ENCODE data around the gene ADGRE2.

ADGRE2 gene

DNA sequence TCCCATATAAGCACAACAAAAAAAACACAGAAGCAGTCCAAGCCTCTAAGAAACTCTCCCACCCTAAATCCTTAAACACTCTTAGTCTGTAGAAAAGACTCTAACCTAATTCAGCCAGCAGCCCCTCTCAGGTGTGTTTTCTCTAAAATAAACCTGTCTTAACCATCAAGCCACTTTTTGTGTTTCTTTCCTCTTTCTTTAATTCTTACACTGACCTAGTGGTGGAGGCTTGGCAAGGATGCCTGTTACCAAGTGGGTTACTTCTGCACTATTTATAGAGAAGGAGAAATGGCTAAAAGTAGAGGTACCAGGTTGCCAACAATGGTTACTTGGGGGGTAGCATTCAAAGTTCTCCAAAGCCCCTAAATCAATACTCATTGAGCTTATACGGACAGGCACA is 44.8 kb downstream of the ADGRE2 start:
- no peaks in the 10 kb centered on the region for H3K4me1 ChIP-seq (ENCODE audit: control insufficient read depth, insufficient read depth, low read length)
- no peak overlapping the region for H3K9ac ChIP-seq (ENCODE audit: low read length in 2 of 2)
- peaks cover 6 to 12% of the 10 kb centered on the region in 2 donors for H3K9me3 ChIP-seq (ENCODE audit: control insufficient read depth in 2 of 2, low read length in 2 of 2)
- H3K27me3 ChIP-seq (ENCODE audit: control insufficient read depth in 1 of 2, insufficient read depth in 2 of 2, low read length in 2 of 2) = no peaks in the 10 kb centered on the region
- H3K27ac ChIP-seq (ENCODE audit: low read length) = no peak overlapping the region
- H3K4me3 ChIP-seq (ENCODE audit: low read length in 2 of 2) = no peak overlapping the region
- no peaks in the 10 kb centered on the region for H3K36me3 ChIP-seq (ENCODE audit: control insufficient read depth in 2 of 2, insufficient read depth in 2 of 2, low read length in 2 of 2)

DNA sequence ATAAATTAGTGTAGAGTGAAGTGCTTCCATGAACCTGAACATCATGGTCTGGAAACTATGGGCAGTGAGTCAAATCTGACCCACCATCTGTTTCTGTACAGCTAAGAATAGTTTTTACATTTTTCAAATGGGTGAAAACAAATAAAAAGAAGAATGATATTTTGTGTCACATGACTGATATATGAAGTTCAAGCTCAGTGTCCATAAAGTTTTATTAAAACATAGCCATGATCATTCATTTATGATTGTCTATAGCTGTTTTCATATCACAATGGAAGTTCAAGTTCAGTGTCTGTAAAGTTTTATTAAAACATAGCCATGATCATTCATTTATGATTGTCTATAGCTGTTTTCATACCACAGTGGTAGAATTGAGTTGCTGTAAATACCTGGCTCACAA is 45.9 kb downstream of the ADGRE2 start:
- no peak overlapping the region for H3K4me3 ChIP-seq (ENCODE audit: low read length in 2 of 2)
- H3K9me3 ChIP-seq (ENCODE audit: control insufficient read depth in 2 of 2, low read length in 2 of 2) = peaks cover 10 to 18% of the 10 kb centered on the region in 2 donors
- no peak overlapping the region for H3K27ac ChIP-seq (ENCODE audit: low read length)
- no peak overlapping the region for H3K9ac ChIP-seq (ENCODE audit: low read length in 2 of 2)
- no peaks in the 10 kb centered on the region for H3K36me3 ChIP-seq (ENCODE audit: control insufficient read depth in 2 of 2, insufficient read depth in 2 of 2, low read length in 2 of 2)
- H3K27me3 ChIP-seq (ENCODE audit: control insufficient read depth in 1 of 2, insufficient read depth in 2 of 2, low read length in 2 of 2) = no peaks in the 10 kb centered on the region
- no peaks in the 10 kb centered on the region for H3K4me1 ChIP-seq (ENCODE audit: control insufficient read depth, insufficient read depth, low read length)

DNA sequence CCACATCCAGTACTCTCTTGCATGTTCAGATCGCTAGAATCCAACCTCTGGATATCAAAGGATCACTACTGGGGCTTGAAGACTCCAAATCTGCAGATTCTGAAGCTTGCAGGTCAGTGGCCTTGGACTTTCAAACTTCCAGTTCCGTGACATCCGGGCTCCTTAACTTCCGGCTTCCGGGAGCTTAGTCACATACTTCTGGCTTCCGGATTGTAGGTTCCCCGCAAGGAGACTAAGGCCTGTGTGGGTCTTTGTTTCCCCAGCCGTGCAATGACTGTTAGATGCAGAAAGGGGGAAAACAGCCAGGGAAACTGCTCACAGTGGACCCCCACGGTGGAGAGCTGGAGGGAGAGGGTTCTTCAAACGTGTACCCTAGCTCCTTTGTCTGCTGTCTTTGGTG is 47.2 kb downstream of the ADGRE2 start:
- H3K27ac ChIP-seq (ENCODE audit: low read length) = no peak overlapping the region
- H3K4me3 ChIP-seq (ENCODE audit: low read length in 2 of 2) = no peak overlapping the region
- no peak overlapping the region for H3K9ac ChIP-seq (ENCODE audit: low read length in 2 of 2)
- H3K4me1 ChIP-seq (ENCODE audit: control insufficient read depth, insufficient read depth, low read length) = no peaks in the 10 kb centered on the region
- H3K27me3 ChIP-seq (ENCODE audit: control insufficient read depth in 1 of 2, insufficient read depth in 2 of 2, low read length in 2 of 2) = no peaks in the 10 kb centered on the region
- H3K36me3 ChIP-seq (ENCODE audit: control insufficient read depth in 2 of 2, insufficient read depth in 2 of 2, low read length in 2 of 2) = no peaks in the 10 kb centered on the region
- H3K9me3 ChIP-seq (ENCODE audit: control insufficient read depth in 2 of 2, low read length in 2 of 2) = peaks cover 14 to 28% of the 10 kb centered on the region in 2 donors

DNA sequence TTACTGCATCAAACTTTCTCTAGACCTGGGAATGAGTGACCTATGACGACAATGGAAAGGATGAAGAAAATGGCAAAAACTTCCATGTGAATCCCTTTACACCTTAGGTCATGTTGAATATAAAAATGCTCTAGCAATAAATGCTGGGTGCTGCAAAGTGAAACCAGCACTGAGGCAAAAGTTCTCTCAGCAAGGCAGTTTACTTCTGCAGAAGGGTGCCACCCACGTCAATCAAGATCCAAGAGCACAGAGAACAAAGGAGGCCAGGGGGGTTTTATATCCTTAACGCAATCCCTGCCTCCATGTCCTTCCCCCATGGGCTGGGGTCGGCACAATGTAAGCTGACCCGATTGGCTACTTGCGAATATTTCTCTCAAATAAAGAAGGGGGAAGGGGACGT is 49.8 kb downstream of the ADGRE2 start:
- H3K27me3 ChIP-seq (ENCODE audit: control insufficient read depth in 1 of 2, insufficient read depth in 2 of 2, low read length in 2 of 2) = no peaks in the 10 kb centered on the region
- no peak overlapping the region for H3K4me3 ChIP-seq (ENCODE audit: low read length in 2 of 2)
- no peak overlapping the region for H3K9ac ChIP-seq (ENCODE audit: low read length in 2 of 2)
- no peaks in the 10 kb centered on the region for H3K4me1 ChIP-seq (ENCODE audit: control insufficient read depth, insufficient read depth, low read length)
- peaks cover 3 to 4% of the 10 kb centered on the region in 2 donors for H3K36me3 ChIP-seq (ENCODE audit: control insufficient read depth in 2 of 2, insufficient read depth in 2 of 2, low read length in 2 of 2)
- H3K27ac ChIP-seq (ENCODE audit: low read length) = no peak overlapping the region
- peaks cover 24 to 53% of the 10 kb centered on the region in 2 donors for H3K9me3 ChIP-seq (ENCODE audit: control insufficient read depth in 2 of 2, low read length in 2 of 2)

DNA sequence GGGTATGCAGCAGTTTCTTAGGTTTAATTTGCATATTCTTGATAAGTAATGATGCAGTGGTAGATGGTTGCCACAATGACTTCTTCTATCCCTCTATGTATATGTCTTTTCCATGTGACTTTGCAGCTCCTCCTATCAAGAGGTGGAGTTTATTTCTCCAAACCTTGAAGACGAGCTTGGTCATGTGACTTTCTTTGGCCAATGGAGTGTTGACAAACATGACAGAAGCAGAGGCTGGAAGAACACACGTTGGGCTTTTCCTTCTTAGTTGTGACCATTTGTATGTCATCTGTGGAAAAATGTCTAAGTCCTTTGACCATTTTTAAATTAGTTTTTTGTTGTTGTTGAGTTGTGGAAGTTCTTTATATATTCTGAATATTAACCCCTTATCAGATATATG is 56.2 kb downstream of the ADGRE2 start:
- peaks cover 39 to 41% of the 10 kb centered on the region in 2 donors for H3K36me3 ChIP-seq (ENCODE audit: control insufficient read depth in 2 of 2, insufficient read depth in 2 of 2, low read length in 2 of 2)

DNA sequence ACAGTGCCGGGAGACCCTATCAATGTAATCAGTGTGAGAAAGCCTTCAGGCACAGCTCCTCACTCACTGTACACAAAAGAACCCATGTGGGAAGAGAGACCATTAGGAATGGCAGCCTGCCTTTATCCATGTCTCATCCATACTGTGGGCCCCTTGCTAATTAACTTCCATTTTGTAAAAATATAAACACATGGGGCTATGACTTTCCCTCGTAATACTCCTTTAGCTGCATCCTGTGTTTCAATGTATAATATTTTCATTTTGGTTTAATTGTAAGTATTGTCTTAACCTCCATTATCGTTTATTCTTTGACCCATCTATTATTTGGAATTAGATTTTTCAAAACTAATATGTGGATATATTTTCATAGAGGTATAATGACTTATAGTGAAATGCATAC is 59.2 kb downstream of the ADGRE2 start:
- no peaks in the 10 kb centered on the region for H3K27me3 ChIP-seq (ENCODE audit: control insufficient read depth in 1 of 2, insufficient read depth in 2 of 2, low read length in 2 of 2)
- peaks cover 63 to 86% of the 10 kb centered on the region in 2 donors for H3K9me3 ChIP-seq (ENCODE audit: control insufficient read depth in 2 of 2, low read length in 2 of 2)
- H3K4me1 ChIP-seq (ENCODE audit: control insufficient read depth, insufficient read depth, low read length) = no peaks in the 10 kb centered on the region
- H3K4me3 ChIP-seq (ENCODE audit: low read length in 2 of 2) = peak overlapping the region; percentile 35 to 40
- no peak overlapping the region for H3K27ac ChIP-seq (ENCODE audit: low read length)
- H3K9ac ChIP-seq (ENCODE audit: low read length in 2 of 2) = no peak overlapping the region
- peaks cover 68 to 71% of the 10 kb centered on the region in 2 donors for H3K36me3 ChIP-seq (ENCODE audit: control insufficient read depth in 2 of 2, insufficient read depth in 2 of 2, low read length in 2 of 2)

More for the DNA sequence above, 56.2 kb downstream of the ADGRE2 start:
- Histone ChIP-seq H3K27me3 (ENCODE audit: control insufficient read depth in 1 of 2, insufficient read depth in 2 of 2, low read length in 2 of 2) (no peaks in the 10 kb centered on the region), H3K4me3 (ENCODE audit: low read length in 2 of 2) (no peak overlapping the region), H3K4me1 (ENCODE audit: control insufficient read depth, insufficient read depth, low read length) (no peaks in the 10 kb centered on the region), H3K9me3 (ENCODE audit: control insufficient read depth in 2 of 2, low read length in 2 of 2) (peaks cover 58 to 82% of the 10 kb centered on the region in 2 donors), H3K27ac (ENCODE audit: low read length) (no peak overlapping the region), H3K9ac (ENCODE audit: low read length in 2 of 2) (no peak overlapping the region)

DNA sequence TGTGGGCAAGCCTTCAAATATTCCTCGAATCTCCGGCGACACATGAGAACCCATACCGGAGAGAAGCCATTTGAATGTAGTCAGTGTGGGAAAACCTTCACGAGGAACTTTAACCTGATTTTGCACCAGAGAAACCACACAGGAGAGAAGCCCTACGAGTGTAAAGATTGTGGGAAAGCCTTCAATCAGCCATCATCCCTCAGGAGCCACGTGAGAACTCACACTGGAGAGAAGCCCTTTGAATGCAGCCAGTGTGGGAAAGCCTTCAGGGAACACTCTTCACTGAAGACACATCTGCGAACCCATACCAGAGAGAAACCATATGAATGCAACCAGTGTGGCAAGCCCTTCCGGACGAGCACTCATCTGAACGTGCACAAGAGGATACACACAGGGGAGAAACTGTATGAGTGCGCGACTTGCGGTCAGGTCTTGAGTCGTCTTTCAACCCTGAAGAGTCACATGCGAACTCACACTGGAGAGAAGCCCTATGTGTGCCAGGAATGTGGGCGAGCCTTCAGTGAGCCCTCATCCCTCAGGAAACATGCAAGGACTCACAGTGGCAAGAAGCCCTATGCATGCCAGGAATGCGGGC is 59.7 kb downstream of the ADGRE2 start:
- Histone ChIP-seq H3K36me3 (ENCODE audit: control insufficient read depth in 2 of 2, insufficient read depth in 2 of 2, low read length in 2 of 2) (peaks cover 69 to 72% of the 10 kb centered on the region in 2 donors), H3K4me3 (ENCODE audit: low read length in 2 of 2) (peak overlapping the region; percentile 35 to 40), H3K27me3 (ENCODE audit: control insufficient read depth in 1 of 2, insufficient read depth in 2 of 2, low read length in 2 of 2) (no peaks in the 10 kb centered on the region), H3K9ac (ENCODE audit: low read length in 2 of 2) (no peak overlapping the region), H3K27ac (ENCODE audit: low read length) (no peak overlapping the region), H3K4me1 (ENCODE audit: control insufficient read depth, insufficient read depth, low read length) (no peaks in the 10 kb centered on the region), H3K9me3 (ENCODE audit: control insufficient read depth in 2 of 2, low read length in 2 of 2) (peaks cover 57 to 85% of the 10 kb centered on the region in 2 donors)

DNA sequence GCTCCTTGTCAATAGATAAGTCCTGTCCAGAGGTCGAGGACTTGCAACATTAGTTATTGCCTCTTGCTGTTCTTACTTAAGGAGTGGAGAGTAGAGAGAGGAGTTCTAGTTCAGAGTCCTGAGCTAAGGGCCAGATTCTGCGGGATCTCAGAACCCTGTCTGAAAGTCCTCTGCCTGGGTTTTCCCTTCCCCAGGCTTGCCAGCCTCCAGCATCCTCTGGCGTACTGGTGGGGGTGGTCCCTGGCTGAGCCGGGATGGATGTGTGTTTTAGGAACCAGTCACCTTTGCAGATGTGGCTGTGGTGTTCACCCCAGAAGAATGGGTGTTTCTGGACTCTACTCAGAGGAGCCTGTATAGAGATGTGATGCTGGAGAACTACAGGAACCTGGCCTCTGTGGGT is 62.5 kb downstream of the ADGRE2 start:
- no peaks in the 10 kb centered on the region for H3K27me3 ChIP-seq (ENCODE audit: control insufficient read depth in 1 of 2, insufficient read depth in 2 of 2, low read length in 2 of 2)
- no peaks in the 10 kb centered on the region for H3K4me1 ChIP-seq (ENCODE audit: control insufficient read depth, insufficient read depth, low read length)
- H3K27ac ChIP-seq (ENCODE audit: low read length) = no peak overlapping the region
- peaks cover 80 to 82% of the 10 kb centered on the region in 2 donors for H3K36me3 ChIP-seq (ENCODE audit: control insufficient read depth in 2 of 2, insufficient read depth in 2 of 2, low read length in 2 of 2)
- no peak overlapping the region for H3K4me3 ChIP-seq (ENCODE audit: low read length in 2 of 2)
- no peak overlapping the region for H3K9ac ChIP-seq (ENCODE audit: low read length in 2 of 2)
- H3K9me3 ChIP-seq (ENCODE audit: control insufficient read depth in 2 of 2, low read length in 2 of 2) = peaks cover 49 to 59% of the 10 kb centered on the region in 2 donors

DNA sequence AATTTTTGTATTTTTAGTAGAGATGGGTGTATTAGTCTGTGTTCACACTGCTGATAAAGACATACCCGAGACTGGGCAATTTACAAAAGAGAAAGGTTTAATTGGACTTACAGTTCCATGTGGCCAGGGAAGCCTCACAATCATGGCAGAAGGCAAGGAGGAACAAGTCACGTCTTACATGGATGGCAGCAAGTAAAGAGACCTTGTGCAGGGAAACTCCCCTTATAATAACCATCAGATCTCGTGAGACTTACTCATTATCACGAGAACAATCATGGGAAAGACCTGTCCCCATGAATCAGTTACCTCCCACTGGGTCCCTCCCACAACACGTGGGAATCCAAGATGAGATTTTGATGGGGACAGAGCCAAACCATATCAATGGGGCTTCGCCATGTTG is 73.9 kb downstream of the ADGRE2 start:
- H3K9me3 ChIP-seq (ENCODE audit: control insufficient read depth in 2 of 2, low read length in 2 of 2) = no peaks in the 10 kb centered on the region
- no peak overlapping the region for H3K9ac ChIP-seq (ENCODE audit: low read length in 2 of 2)
- H3K27ac ChIP-seq (ENCODE audit: low read length) = no peak overlapping the region
- peaks cover 81 to 83% of the 10 kb centered on the region in 2 donors for H3K36me3 ChIP-seq (ENCODE audit: control insufficient read depth in 2 of 2, insufficient read depth in 2 of 2, low read length in 2 of 2)
- no peak overlapping the region for H3K4me3 ChIP-seq (ENCODE audit: low read length in 2 of 2)
- H3K4me1 ChIP-seq (ENCODE audit: control insufficient read depth, insufficient read depth, low read length) = no peaks in the 10 kb centered on the region
- H3K27me3 ChIP-seq (ENCODE audit: control insufficient read depth in 1 of 2, insufficient read depth in 2 of 2, low read length in 2 of 2) = no peaks in the 10 kb centered on the region

DNA sequence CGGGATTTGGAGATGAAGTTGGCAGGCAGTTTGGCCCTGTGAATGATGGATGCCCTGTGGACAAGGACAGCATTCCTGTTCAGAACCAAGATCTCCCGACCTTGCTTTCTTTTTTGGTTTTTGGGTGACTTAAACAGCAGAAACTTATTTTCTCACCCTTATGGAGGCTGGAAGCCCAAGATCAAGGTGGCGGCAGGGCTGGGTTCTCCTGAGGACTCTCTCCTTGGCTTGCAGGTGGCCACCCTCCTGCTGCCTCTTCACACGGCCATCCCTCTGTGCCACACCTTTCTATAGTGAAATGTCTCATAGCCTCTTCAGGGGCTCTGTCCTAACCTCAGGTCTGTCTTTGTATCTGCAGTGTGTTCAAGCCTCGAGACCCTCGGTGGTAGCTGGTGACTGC is 74.5 kb downstream of the ADGRE2 start:
- Histone ChIP-seq H3K4me3 (ENCODE audit: low read length in 2 of 2) (no peak overlapping the region), H3K9me3 (ENCODE audit: control insufficient read depth in 2 of 2, low read length in 2 of 2) (no peaks in the 10 kb centered on the region), H3K9ac (ENCODE audit: low read length in 2 of 2) (no peak overlapping the region), H3K27ac (ENCODE audit: low read length) (no peak overlapping the region), H3K4me1 (ENCODE audit: control insufficient read depth, insufficient read depth, low read length) (no peaks in the 10 kb centered on the region), H3K36me3 (ENCODE audit: control insufficient read depth in 2 of 2, insufficient read depth in 2 of 2, low read length in 2 of 2) (peaks cover 80 to 83% of the 10 kb centered on the region in 2 donors), H3K27me3 (ENCODE audit: control insufficient read depth in 1 of 2, insufficient read depth in 2 of 2, low read length in 2 of 2) (no peaks in the 10 kb centered on the region)

DNA sequence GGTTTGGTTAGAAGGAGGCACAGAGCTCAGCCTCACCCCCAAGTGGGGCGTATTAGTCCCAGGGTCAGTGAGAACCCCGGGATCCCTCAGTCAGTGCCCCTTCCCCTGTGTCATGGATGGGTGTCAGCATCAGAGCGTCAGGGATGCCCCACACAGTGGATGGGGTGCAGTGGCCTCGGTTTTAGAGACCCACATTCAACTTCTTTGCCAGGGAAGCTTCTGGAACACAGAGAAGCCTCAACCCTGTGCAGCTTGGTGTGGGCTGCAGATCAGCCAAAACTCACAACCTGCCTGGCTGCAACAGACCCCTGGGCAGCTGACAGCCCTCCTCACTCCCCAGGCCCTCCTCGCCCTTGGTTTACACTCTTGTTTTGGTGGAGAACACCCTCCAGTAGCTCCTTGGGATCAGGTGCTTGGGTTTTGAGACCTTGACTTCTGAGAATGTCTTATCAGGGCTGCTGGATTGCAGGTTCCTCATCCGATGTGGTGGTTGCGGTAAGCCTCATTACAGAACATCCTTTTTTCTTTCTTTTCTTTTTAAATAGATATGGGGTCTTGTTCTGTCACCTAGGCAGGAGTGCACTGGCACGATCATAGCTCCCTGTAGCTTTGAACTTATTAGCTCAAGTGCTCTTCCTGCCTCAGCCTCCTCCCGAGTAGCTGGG is 77.5 kb downstream of the ADGRE2 start:
- H3K27ac ChIP-seq (ENCODE audit: low read length) = no peak overlapping the region
- H3K9me3 ChIP-seq (ENCODE audit: control insufficient read depth in 2 of 2, low read length in 2 of 2) = no peaks in the 10 kb centered on the region
- H3K36me3 ChIP-seq (ENCODE audit: control insufficient read depth in 2 of 2, insufficient read depth in 2 of 2, low read length in 2 of 2) = peaks cover 70 to 77% of the 10 kb centered on the region in 2 donors
- H3K9ac ChIP-seq (ENCODE audit: low read length in 2 of 2) = no peak overlapping the region
- no peaks in the 10 kb centered on the region for H3K27me3 ChIP-seq (ENCODE audit: control insufficient read depth in 1 of 2, insufficient read depth in 2 of 2, low read length in 2 of 2)
- no peaks in the 10 kb centered on the region for H3K4me1 ChIP-seq (ENCODE audit: control insufficient read depth, insufficient read depth, low read length)
- no peak overlapping the region for H3K4me3 ChIP-seq (ENCODE audit: low read length in 2 of 2)
